Measurements from ENCODE around the gene XXYLT1.

- TF ChIP-seq CTCF (IDR thresholded peaks at IDR 0.05) (no peak), POLR2A (IDR thresholded peaks at IDR 0.05) (no peak)
These were observed 83.1 kb downstream of the XXYLT1 start for GRCh38 chr3:195187609-195188425.
